GM12878 (cell line): ENCODE measurements around the gene FRMPD2. TPM values are rescaled to one million over a fixed set of nuclear protein-coding genes. Genes with fewer than 3 reads are reported as not detected.

Experiments used
- ATAC-seq: fragments of 200-7000 bp; cut with Tn5 transposase; 3 replicates; pipeline ENCODE4 v1.9.1; 2020; ENCODE audit warnings: mild to moderate bottlenecking, moderate library complexity
- BruUV-seq: library from RNA; stranded (reverse); fragments of 400-500 nt; replicated peaks from 2 replicates; lab custom pipeline; 2021; lab: Mats Ljungman, UMichigan
- CTCF ChIA-PET: fragments of 300-600 bp; sonication (Branson Sonifier 250); formaldehyde crosslinking; extraction: SDS; loops from one replicate; lab custom pipeline; 2021; ENCODE audit warnings: inconsistent platforms; lab: Yijun Ruan, JAX
- POLR2A ChIA-PET: fragments of 350-600 bp; formaldehyde crosslinking; extraction: SDS; loops from one replicate; lab custom pipeline; 2021; ENCODE audit warnings: inconsistent platforms; lab: Charles Lee
- RAD21 ChIA-PET: fragments of 300-600 bp; sonication (Branson Sonifier 250); formaldehyde crosslinking; loops from one replicate; lab custom pipeline; 2023; ENCODE audit warnings: antibody characterized with exemption; ENCODE audit not compliant: unreplicated experiment; lab: Charles Lee
- SMC1A ChIA-PET: fragments of 300-600 bp; sonication (Branson Sonifier 250); formaldehyde crosslinking; loops from one replicate; lab custom pipeline; 2023; ENCODE audit not compliant: unreplicated experiment, uncharacterized antibody; lab: Charles Lee
- DNase-seq: peaks from one replicate; pipeline ENCODE4 v3.0.0-alpha.2; 2011; ENCODE audit warnings: low read depth, low spot score
- FAIRE-seq: peaks from 3 replicates; lab custom pipeline; 2011; peaks lifted over from hg19 to GRCh38; lab: Jason Lieb, UNC
- H2AFZ ChIP-seq: 2 replicates; pipeline ENCODE4 v1.6.0; 2011; ENCODE audit warnings: low read depth, low read length, control low read depth; ENCODE audit not compliant: control insufficient read depth
- H3K27ac ChIP-seq: 2 replicates; pipeline ENCODE4 v1.5.1; 2011; ENCODE audit warnings: control low read depth; ENCODE audit not compliant: control insufficient read depth, insufficient read depth
- H3K27me3 ChIP-seq, 2 experiments: replicated peaks in 1 of 2; 2 replicates each; pipeline versions ENCODE4 v1.6.0 to v1.6.1; 2011; ENCODE audit warnings: low read length in 1 of 2; ENCODE audit not compliant: control insufficient read depth in 2 of 2, insufficient read depth in 2 of 2
- H3K36me3 ChIP-seq, 2 experiments: 2 replicates each; pipeline ENCODE4 v1.5.1; 2011; ENCODE audit warnings: low read length in 1 of 2; ENCODE audit not compliant: control insufficient read depth in 2 of 2, insufficient read depth in 2 of 2
- H3K4me1 ChIP-seq: 2 replicates; pipeline ENCODE4 v1.6.1; 2011; ENCODE audit warnings: mild to moderate bottlenecking, low read length, moderate library complexity, mixed read lengths; ENCODE audit not compliant: control insufficient read depth, insufficient read depth
- H3K4me2 ChIP-seq: 2 replicates; pipeline ENCODE4 v1.6.0; 2011; ENCODE audit warnings: control low read depth; ENCODE audit not compliant: control insufficient read depth, insufficient read depth
- H3K4me3 ChIP-seq: fragments of 200-600 bp; sonication (generic); 2 replicates; pipeline ENCODE4 v1.5.1; 2016
- H3K79me2 ChIP-seq: 2 replicates; pipeline ENCODE4 v1.6.0; 2011; ENCODE audit warnings: low read length; ENCODE audit not compliant: control insufficient read depth, insufficient read depth
- H3K9ac ChIP-seq: 2 replicates; pipeline ENCODE4 v1.8.0; 2011; ENCODE audit warnings: low read length, control low read depth, mixed read lengths; ENCODE audit not compliant: control insufficient read depth, insufficient read depth
- H3K9me3 ChIP-seq: replicated peaks from 3 replicates; pipeline ENCODE4 v1.5.1; 2011; ENCODE audit warnings: mild to moderate bottlenecking, low read length; ENCODE audit not compliant: control insufficient read depth, insufficient read depth
- H4K20me1 ChIP-seq: 2 replicates; pipeline ENCODE4 v1.6.0; 2011; ENCODE audit not compliant: control insufficient read depth, insufficient read depth
- CBX3 ChIP-seq: fragments of 200-600 bp; sonication (generic); IDR thresholded peaks from 2 replicates; pipeline ENCODE4 v1.6.1; 2016; ENCODE audit warnings: low read depth, borderline replicate concordance
- CHD2 ChIP-seq: IDR thresholded peaks from 2 replicates; pipeline ENCODE4 v1.6.1; 2011; ENCODE audit warnings: low read depth, low read length, improper control_type of control experiment, borderline replicate concordance
- ETV6 ChIP-seq, 2 experiments: fragments of 450-650 bp in 1 of 2; IDR thresholded peaks in 1 of 2; conservative IDR thresholded peaks in 1 of 2; 2 replicates each; pipeline ENCODE4 v1.6.1; 2014; ENCODE audit warnings: antibody characterized with exemption in 1 of 2, borderline replicate concordance in 1 of 2, low read depth in 1 of 2, mild to moderate bottlenecking in 1 of 2, moderate library complexity in 1 of 2
- IKZF2 ChIP-seq, 2 experiments: fragments of 450-650 bp; IDR thresholded peaks; 2 replicates each; pipeline ENCODE4 v1.6.1; 2017; ENCODE audit warnings: mild to moderate bottlenecking in 2 of 2, moderate library complexity in 2 of 2
- IRF3 ChIP-seq: fragments of 450-650 bp; IDR thresholded peaks from 2 replicates; pipeline ENCODE4 v1.6.1; 2014; ENCODE audit warnings: mild to moderate bottlenecking
- NFYB ChIP-seq: IDR thresholded peaks from 2 replicates; pipeline ENCODE4 v1.6.1; 2011; ENCODE audit warnings: low read depth, mild to moderate bottlenecking, low read length, improper control_type of control experiment, moderate library complexity; ENCODE audit not compliant: insufficient read depth
- SREBF2 ChIP-seq: IDR thresholded peaks from 2 replicates; pipeline ENCODE4 v1.6.1; 2012; ENCODE audit warnings: mild to moderate bottlenecking, low read length
- TCF7 ChIP-seq: IDR thresholded peaks from 2 replicates; pipeline ENCODE4 v1.6.1; 2014; ENCODE audit warnings: antibody characterized with exemption, borderline replicate concordance
- WGBS: methylation state at CpG from one replicate; pipeline ENCODE4 v1.1.6; 2016; ENCODE audit warnings: low lambda C conversion rate; ENCODE audit not compliant: insufficient replicate concordance, insufficient coverage; ENCODE audit errors: missing lambda C conversion rate; 5-methylcytosine and 5-hydroxymethylcytosine counted together
- in situ Hi-C: fragments of 300-500 bp; cut with MboI; formaldehyde crosslinking; loops from 9 replicates; pipeline ENCODE4 v1.14.3; 2018; ENCODE audit warnings: mixed read lengths
- intact Hi-C: fragments of 100-400 bp; cut with micrococcal nuclease; formaldehyde crosslinking; loops from one replicate; pipeline ENCODE4 v1.14.2; 2022; ENCODE audit not compliant: unreplicated experiment
- polyA plus RNA-seq, 11 experiments: library from polyadenylated mRNA; depleted of rRNA in 4 of 11; unstranded in 6 of 11; stranded (reverse) in 5 of 11; fragments of >200 nt; fragmentation: Nextera tagmentation in 4 of 11; fragmentation: Illumina TruSeq in 1 of 11; extraction: Ambion mirVana in 4 of 11; extraction: Trizol in 1 of 11; gene quantifications; 1 replicate in 1 of 11; 2 replicates in 10 of 11; pipeline versions ENCODE4 v1.2.1 to v1.2.3, GENCODE V29; 2011 to 2016; ENCODE audit warnings: inconsistent platforms in 2 of 11, missing spikeins in 2 of 11, low read depth in 1 of 11
- total RNA-seq, 4 experiments: library from RNA; depleted of rRNA in 3 of 4; stranded (reverse); fragments of >200 nt in 3 of 4; fragmentation: Illumina TruSeq in 1 of 4; extraction: Trizol in 1 of 4; gene quantifications; 2 replicates each; pipeline versions ENCODE4 v1.2.1 to v1.2.3, GENCODE V29; 2013 to 2021
- TF ChIP-seq, protein P1 (sequence below): IDR thresholded peaks from 2 replicates; pipeline ENCODE4 v1.6.1; 2011; ENCODE audit warnings: borderline replicate concordance, low read depth, mild to moderate bottlenecking, moderate library complexity, low read length; ENCODE audit not compliant: insufficient read depth, poor library complexity, severe bottlenecking
- TF ChIP-seq, protein P2 (sequence below): IDR thresholded peaks from 2 replicates; pipeline ENCODE4 v1.6.1; 2011; ENCODE audit warnings: low read depth, low read length, improper control_type of control experiment, borderline replicate concordance
- TF ChIP-seq, protein P3 (sequence below): IDR thresholded peaks from 2 replicates; pipeline ENCODE4 v1.6.1; 2012; ENCODE audit warnings: mild to moderate bottlenecking, low read depth, low read length

Gene FRMPD2
- total and polyA plus RNA-seq, 10 of the 15 experiments (the other 5 are each of a cell fraction or from before 2014, with no cell fraction given), result 0.38 to 5.7 (median 1.4) TPM

DNA sequence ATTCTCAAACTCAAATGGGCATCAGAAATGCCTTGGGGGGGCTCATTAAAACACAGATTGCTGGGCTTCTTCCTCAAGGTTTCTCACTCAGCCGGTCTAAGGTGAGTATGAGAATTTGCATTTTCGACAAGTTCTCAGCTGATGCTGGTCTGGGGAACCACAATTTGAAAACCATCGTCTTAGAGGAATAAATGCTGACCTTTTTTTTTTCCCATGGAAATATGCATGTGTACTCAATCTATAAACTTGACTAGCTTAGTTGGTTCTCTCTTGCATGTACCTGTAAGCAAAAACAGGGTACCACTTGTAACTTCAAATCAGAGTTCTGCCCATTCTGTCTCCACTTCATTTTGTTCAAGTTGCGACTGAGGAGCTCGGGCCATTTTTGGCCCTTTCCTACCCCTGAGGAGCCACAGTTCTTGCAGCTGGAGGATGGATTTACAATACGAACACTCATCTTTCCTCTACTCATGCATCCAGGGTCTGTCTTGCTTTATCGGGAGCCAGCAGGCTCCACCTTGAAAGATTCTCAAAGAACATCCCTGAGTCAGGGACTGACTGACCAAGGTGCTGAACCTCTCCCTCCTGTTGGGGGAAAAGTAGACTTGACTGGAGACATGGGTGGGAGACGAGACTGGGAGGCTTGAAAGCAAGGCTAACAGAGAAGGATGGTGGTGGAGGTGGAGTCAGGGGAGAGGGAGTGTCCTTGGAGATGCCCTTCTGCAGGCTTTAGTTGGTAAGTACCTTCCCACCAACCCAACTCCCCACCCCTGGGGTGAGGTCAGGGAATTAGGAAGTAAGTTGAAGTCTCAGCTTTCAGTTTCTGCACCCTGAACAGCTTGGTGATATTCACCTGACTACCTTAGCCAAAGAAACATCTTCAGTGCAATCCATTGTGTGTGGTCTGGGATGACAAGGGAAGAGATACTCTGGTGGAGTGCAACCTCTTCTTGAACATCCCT, 28.3 kb upstream of the FRMPD2 start (continued):
- no peak for TF ChIP-seq CHD2
- TF ChIP-seq, protein P1, sequence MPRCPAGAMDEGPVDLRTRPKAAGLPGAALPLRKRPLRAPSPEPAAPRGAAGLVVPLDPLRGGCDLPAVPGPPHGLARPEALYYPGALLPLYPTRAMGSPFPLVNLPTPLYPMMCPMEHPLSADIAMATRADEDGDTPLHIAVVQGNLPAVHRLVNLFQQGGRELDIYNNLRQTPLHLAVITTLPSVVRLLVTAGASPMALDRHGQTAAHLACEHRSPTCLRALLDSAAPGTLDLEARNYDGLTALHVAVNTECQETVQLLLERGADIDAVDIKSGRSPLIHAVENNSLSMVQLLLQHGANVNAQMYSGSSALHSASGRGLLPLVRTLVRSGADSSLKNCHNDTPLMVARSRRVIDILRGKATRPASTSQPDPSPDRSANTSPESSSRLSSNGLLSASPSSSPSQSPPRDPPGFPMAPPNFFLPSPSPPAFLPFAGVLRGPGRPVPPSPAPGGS, result no peak
- TF ChIP-seq TCF7, result no peak

GRCh38 chr10:48300556-48300955, 26.1 kb upstream of the FRMPD2 start:
- Histone ChIP-seq H3K36me3 (no peaks in the 10 kb centered on the region), H3K4me3 (no peak overlapping the region), H3K79me2 (no peaks in the 10 kb centered on the region), H3K27me3 (no peaks in the 10 kb centered on the region), H3K9ac (no peak overlapping the region), H3K27ac (no peak overlapping the region), H3K4me2 (no peak overlapping the region), H4K20me1 (no peaks in the 10 kb centered on the region), H3K9me3 (no peaks in the 10 kb centered on the region), H2AFZ (no peak overlapping the region), H3K4me1 (peaks cover 8% of the 10 kb centered on the region; the same call in 1 of the 2 replicates)
- TF ChIP-seq IKZF2 (IDR thresholded peaks at IDR 0.05) (no peak), IRF3 (no peak), CBX3 (no peak), SREBF2 (no peak), NFYB (no peak), ETV6 (conservative IDR thresholded peaks at IDR 0.05 in 1 of 2, IDR thresholded peaks at IDR 0.05 in 1 of 2; ENCODE audit: borderline replicate concordance in 1 of 2, low read depth in 1 of 2) (no peak)
- TF ChIP-seq, protein P2, sequence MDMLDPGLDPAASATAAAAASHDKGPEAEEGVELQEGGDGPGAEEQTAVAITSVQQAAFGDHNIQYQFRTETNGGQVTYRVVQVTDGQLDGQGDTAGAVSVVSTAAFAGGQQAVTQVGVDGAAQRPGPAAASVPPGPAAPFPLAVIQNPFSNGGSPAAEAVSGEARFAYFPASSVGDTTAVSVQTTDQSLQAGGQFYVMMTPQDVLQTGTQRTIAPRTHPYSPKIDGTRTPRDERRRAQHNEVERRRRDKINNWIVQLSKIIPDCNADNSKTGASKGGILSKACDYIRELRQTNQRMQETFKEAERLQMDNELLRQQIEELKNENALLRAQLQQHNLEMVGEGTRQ, result no peak
- TF ChIP-seq, protein P3, sequence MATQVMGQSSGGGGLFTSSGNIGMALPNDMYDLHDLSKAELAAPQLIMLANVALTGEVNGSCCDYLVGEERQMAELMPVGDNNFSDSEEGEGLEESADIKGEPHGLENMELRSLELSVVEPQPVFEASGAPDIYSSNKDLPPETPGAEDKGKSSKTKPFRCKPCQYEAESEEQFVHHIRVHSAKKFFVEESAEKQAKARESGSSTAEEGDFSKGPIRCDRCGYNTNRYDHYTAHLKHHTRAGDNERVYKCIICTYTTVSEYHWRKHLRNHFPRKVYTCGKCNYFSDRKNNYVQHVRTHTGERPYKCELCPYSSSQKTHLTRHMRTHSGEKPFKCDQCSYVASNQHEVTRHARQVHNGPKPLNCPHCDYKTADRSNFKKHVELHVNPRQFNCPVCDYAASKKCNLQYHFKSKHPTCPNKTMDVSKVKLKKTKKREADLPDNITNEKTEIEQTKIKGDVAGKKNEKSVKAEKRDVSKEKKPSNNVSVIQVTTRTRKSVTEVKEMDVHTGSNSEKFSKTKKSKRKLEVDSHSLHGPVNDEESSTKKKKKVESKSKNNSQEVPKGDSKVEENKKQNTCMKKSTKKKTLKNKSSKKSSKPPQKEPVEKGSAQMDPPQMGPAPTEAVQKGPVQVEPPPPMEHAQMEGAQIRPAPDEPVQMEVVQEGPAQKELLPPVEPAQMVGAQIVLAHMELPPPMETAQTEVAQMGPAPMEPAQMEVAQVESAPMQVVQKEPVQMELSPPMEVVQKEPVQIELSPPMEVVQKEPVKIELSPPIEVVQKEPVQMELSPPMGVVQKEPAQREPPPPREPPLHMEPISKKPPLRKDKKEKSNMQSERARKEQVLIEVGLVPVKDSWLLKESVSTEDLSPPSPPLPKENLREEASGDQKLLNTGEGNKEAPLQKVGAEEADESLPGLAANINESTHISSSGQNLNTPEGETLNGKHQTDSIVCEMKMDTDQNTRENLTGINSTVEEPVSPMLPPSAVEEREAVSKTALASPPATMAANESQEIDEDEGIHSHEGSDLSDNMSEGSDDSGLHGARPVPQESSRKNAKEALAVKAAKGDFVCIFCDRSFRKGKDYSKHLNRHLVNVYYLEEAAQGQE, result no peak
- no peak for FAIRE-seq
- in situ Hi-C loops, result no loop called here
- ChIA-PET CTCF (interaction anchor here (1.7 to 8.1 kb wide), 3 partner anchors 9 to 21 kb away, joined by 8 to 87 read pairs (median 12); no protein-coding TSS in a partner anchor), RAD21 (interaction anchor here (1.6 to 5.2 kb wide), 3 partner anchors 10 to 22 kb away, joined by 4 to 31 read pairs (median 16); no protein-coding TSS in a partner anchor), SMC1A (interaction anchor here (0.8 to 7.0 kb wide), 4 partner anchors 11 to 49 kb away, joined by 3 to 82 read pairs (median 4); no protein-coding TSS in a partner anchor), POLR2A (interaction anchor here (0.7 to 2.3 kb wide), 2 partner anchors 13 to 29 kb away, joined by 4 to 11 read pairs; no protein-coding TSS in a partner anchor)
- no peak for ATAC-seq
- no peak for DNase-seq
- intact Hi-C loops, result no loop called here
- no TSS peak for BruUV-seq
- WGBS, result 79% methylated on average over 2 of the region's 2 CpGs
